H1 (cell line): ENCODE results near the gene CLIC2. TPM values are rescaled to one million over a fixed set of nuclear protein-coding genes. Genes with fewer than 3 reads are reported as not detected.

Experiments used
- CTCF ChIA-PET: fragments of 300-600 bp; sonication (Branson Sonifier 250); formaldehyde crosslinking; loops from one replicate; lab custom pipeline; 2021; ENCODE audit not compliant: partially characterized antibody; lab: Charles Lee
- POLR2A ChIA-PET: fragments of 300-600 bp; sonication (Branson Sonifier 250); formaldehyde crosslinking; loops from one replicate; lab custom pipeline; 2021; ENCODE audit warnings: inconsistent platforms; ENCODE audit not compliant: partially characterized antibody; lab: Charles Lee
- DNase-seq, 2 experiments: peaks; one replicate each; pipeline versions ENCODE4 v3.0.0 to v3.0.0-alpha.2; 2010 to 2022; ENCODE audit warnings: low spot score in 2 of 2, low read depth in 1 of 2, mixed read lengths in 1 of 2
- FAIRE-seq: peaks from 2 replicates; lab custom pipeline; 2011; peaks lifted over from hg19 to GRCh38; lab: Jason Lieb, UNC
- H2AFZ ChIP-seq: 2 replicates; pipeline ENCODE4 v1.8.1; 2012; ENCODE audit warnings: low read length, inconsistent platforms
- H2AK5ac ChIP-seq: 2 replicates; pipeline ENCODE4 v1.6.1; 2013; ENCODE audit warnings: low read depth, low read length
- H2BK120ac ChIP-seq: replicated peaks from 2 replicates; pipeline ENCODE3; 2013; ENCODE audit warnings: low read depth, low read length, inconsistent platforms
- H2BK12ac ChIP-seq: 2 replicates; pipeline ENCODE4 v1.6.1; 2013; ENCODE audit warnings: low read depth, low read length
- H2BK15ac ChIP-seq: 2 replicates; pipeline ENCODE4 v1.6.1; 2013; ENCODE audit warnings: low read length
- H2BK20ac ChIP-seq: 2 replicates; pipeline ENCODE4 v1.6.1; 2013; ENCODE audit warnings: low read length
- H2BK5ac ChIP-seq: 2 replicates; pipeline ENCODE4 v1.6.1; 2013; ENCODE audit warnings: low read depth, low read length
- H3K14ac ChIP-seq: 2 replicates; pipeline ENCODE4 v1.6.1; 2013; ENCODE audit warnings: inconsistent platforms; ENCODE audit not compliant: insufficient read length
- H3K18ac ChIP-seq: 2 replicates; pipeline ENCODE4 v1.6.1; 2013; ENCODE audit warnings: low read length; ENCODE audit errors: extremely low read depth
- H3K23ac ChIP-seq: 2 replicates; pipeline ENCODE4 v1.6.1; 2013; ENCODE audit warnings: inconsistent platforms; ENCODE audit not compliant: insufficient read length
- H3K23me2 ChIP-seq: 2 replicates; pipeline ENCODE4 v1.6.1; 2013; ENCODE audit warnings: low read depth, low read length
- H3K27ac ChIP-seq: 2 replicates; pipeline ENCODE4 v1.6.1; 2011; ENCODE audit warnings: low read depth, low read length, inconsistent platforms
- H3K27me3 ChIP-seq, 4 experiments: replicated peaks in 1 of 4; 1 replicate in 1 of 4; 2 replicates in 3 of 4; pipeline versions ENCODE4 v1.6.1 to v1.8.1; 2011 to 2013; ENCODE audit warnings: low read length in 3 of 4, mild to moderate bottlenecking in 3 of 4, inconsistent platforms in 2 of 4, mixed read lengths in 2 of 4, moderate library complexity in 1 of 4; ENCODE audit not compliant: control insufficient read depth in 3 of 4, insufficient read depth in 3 of 4; ENCODE audit errors: extremely low read depth in 1 of 4
- H3K36me3 ChIP-seq, 4 experiments: 2 replicates each; pipeline versions ENCODE4 v1.6.1 to v1.8.1; 2011 to 2013; ENCODE audit warnings: mild to moderate bottlenecking in 4 of 4, low read length in 3 of 4, moderate library complexity in 2 of 4, control low read depth in 1 of 4, inconsistent platforms in 1 of 4; ENCODE audit not compliant: insufficient read depth in 4 of 4, control insufficient read depth in 2 of 4
- H3K4ac ChIP-seq: replicated peaks from 2 replicates; pipeline ENCODE3; 2013; ENCODE audit warnings: low read length, low read depth, mixed read lengths, inconsistent platforms; ENCODE audit not compliant: insufficient read length
- H3K4me1 ChIP-seq, 4 experiments: replicated peaks in 1 of 4; 1 replicate in 1 of 4; 2 replicates in 3 of 4; pipeline versions ENCODE4 v1.6.1 to v1.8.1; 2011 to 2013; ENCODE audit warnings: low read length in 3 of 4, inconsistent platforms in 2 of 4, mixed read lengths in 1 of 4; ENCODE audit not compliant: insufficient read depth in 4 of 4, control insufficient read depth in 3 of 4
- H3K4me2 ChIP-seq, 2 experiments: 2 replicates each; pipeline versions ENCODE4 v1.6.1 to v1.8.1; 2011 to 2013; ENCODE audit warnings: low read depth in 2 of 2, low read length in 2 of 2, control low read depth in 1 of 2, inconsistent platforms in 1 of 2, mild to moderate bottlenecking in 1 of 2; ENCODE audit not compliant: insufficient read depth in 1 of 2
- H3K4me3 ChIP-seq, 4 experiments: fragments of 200-600, 300-600 bp in 1 of 4; sonication (generic), shearing (Covaris generic), sonication (Bioruptor Twin) in 1 of 4; 2 replicates each; pipeline versions ENCODE4 v1.5.1 to v1.8.1; 2011 to 2016; ENCODE audit warnings: low read length in 4 of 4, low read depth in 3 of 4, control low read depth in 2 of 4, inconsistent platforms in 2 of 4, mild to moderate bottlenecking in 2 of 4, mixed read lengths in 1 of 4, moderate library complexity in 1 of 4; ENCODE audit not compliant: insufficient read depth in 2 of 4; ENCODE audit errors: extremely low read depth in 1 of 4
- H3K56ac ChIP-seq: replicated peaks from 2 replicates; pipeline ENCODE3; 2013; ENCODE audit warnings: low read depth, mild to moderate bottlenecking, mixed read lengths, low read length, inconsistent platforms; ENCODE audit not compliant: insufficient read length
- H3K79me1 ChIP-seq: 2 replicates; pipeline ENCODE4 v1.6.1; 2013; ENCODE audit warnings: low read depth, low read length, control low read depth
- H3K79me2 ChIP-seq, 2 experiments: 2 replicates each; pipeline versions ENCODE4 v1.6.1 to v1.8.1; 2012 to 2013; ENCODE audit warnings: low read length in 2 of 2, mild to moderate bottlenecking in 2 of 2, inconsistent platforms in 1 of 2; ENCODE audit not compliant: insufficient read depth in 2 of 2, control insufficient read depth in 1 of 2
- H3K9ac ChIP-seq, 4 experiments: replicated peaks in 1 of 4; 1 replicate in 1 of 4; 2 replicates in 3 of 4; pipeline versions ENCODE4 v1.6.1 to v1.8.1; 2011 to 2013; ENCODE audit warnings: low read depth in 3 of 4, low read length in 3 of 4, control low read depth in 2 of 4, mild to moderate bottlenecking in 2 of 4, moderate library complexity in 2 of 4, inconsistent platforms in 1 of 4; ENCODE audit errors: extremely low read depth in 1 of 4
- H3K9me3 ChIP-seq, 2 experiments: 2 replicates each; pipeline versions ENCODE4 v1.6.1 to v1.8.1; 2012 to 2013; ENCODE audit warnings: mild to moderate bottlenecking in 2 of 2, moderate library complexity in 2 of 2, control low read depth in 1 of 2, inconsistent platforms in 1 of 2, low read depth in 1 of 2, low read length in 1 of 2, mixed read lengths in 1 of 2; ENCODE audit not compliant: insufficient read depth in 2 of 2
- H4K20me1 ChIP-seq, 2 experiments: replicated peaks in 1 of 2; 2 replicates each; pipeline versions ENCODE3 to v1.8.1; 2011 to 2013; ENCODE audit warnings: inconsistent platforms in 2 of 2, low read length in 2 of 2, mild to moderate bottlenecking in 1 of 2; ENCODE audit not compliant: insufficient read depth in 2 of 2, control insufficient read depth in 1 of 2
- H4K5ac ChIP-seq: 2 replicates; pipeline ENCODE4 v1.6.1; 2013; ENCODE audit warnings: low read length, low read depth, mixed read lengths, inconsistent platforms; ENCODE audit not compliant: insufficient read length
- H4K8ac ChIP-seq: 2 replicates; pipeline ENCODE4 v1.8.0; 2013; ENCODE audit warnings: mild to moderate bottlenecking, moderate library complexity, low read length, inconsistent platforms; ENCODE audit not compliant: insufficient read depth; ENCODE audit errors: extremely low read depth
- H4K91ac ChIP-seq: replicated peaks from 2 replicates; pipeline ENCODE3; 2013; ENCODE audit warnings: low read length, mixed read lengths, inconsistent platforms; ENCODE audit not compliant: insufficient read length
- CHD7 ChIP-seq: fragments of 300-600 bp; sonication (generic); IDR thresholded peaks from 2 replicates; pipeline ENCODE4 v1.7.1; 2012; ENCODE audit warnings: low read length, moderate library complexity, mild to moderate bottlenecking, inconsistent platforms; ENCODE audit not compliant: insufficient replicate concordance
- polyA plus RNA-seq, 7 experiments: library from polyadenylated mRNA; depleted of rRNA in 3 of 7; stranded (reverse) in 5 of 7; unstranded in 2 of 7; fragments of >200 nt in 5 of 7; fragments of 200-250 nt in 2 of 7; gene quantifications; 1 replicate in 5 of 7; 2 replicates in 1 of 7; 4 replicates in 1 of 7; pipeline versions ENCODE4 v1.2.1 to v1.2.3, GENCODE V29; 2011 to 2013; ENCODE audit warnings: missing spikeins in 2 of 7, mixed read lengths in 2 of 7
- total RNA-seq: library from RNA; stranded (reverse); fragmentation: NEBNext Ultra II Directional; extraction: Animal tissue kit (Norgen Biotek cat#: 25700); gene quantifications from 2 replicates; pipeline ENCODE4 v1.2.1, GENCODE V29; 2021

The CLIC2 gene
- total and polyA plus RNA-seq, 2 of the 8 experiments (the other 6 are each of a cell fraction or from before 2014, with no cell fraction given), result 0.08 to 0.61 TPM

GRCh38 chrX:155235891-155236290 is 98.5 kb downstream of the CLIC2 start:
- Histone ChIP-seq H3K4me2 (no peak overlapping the region), H3K9me3 (no peaks in the 10 kb centered on the region), H3K23me2 (no peaks in the 10 kb centered on the region), H4K91ac (no peak overlapping the region), H2BK12ac (no peak overlapping the region), H3K4me1 (no peaks in the 10 kb centered on the region), H2BK5ac (no peak overlapping the region), H3K56ac (no peak overlapping the region), H3K4me3 (no peak overlapping the region), H4K5ac (no peak overlapping the region), H3K14ac (no peak overlapping the region), H3K79me1 (no peaks in the 10 kb centered on the region), H3K36me3 (peaks cover 2 to 34% (median 9%) of the 10 kb centered on the region in 4 experiments; a peak in 4 of 8 replicates), H3K4ac (no peak overlapping the region), H2BK120ac (no peak overlapping the region), H2AFZ (no peak overlapping the region), H3K27me3 (no peaks in the 10 kb centered on the region), H2BK20ac (no peak overlapping the region), H3K9ac (no peak overlapping the region), H3K18ac (no peak overlapping the region), H2BK15ac (no peak overlapping the region), H3K27ac (no peak overlapping the region), H2AK5ac (no peak overlapping the region), H3K79me2 (peaks cover 0 to 2% of the 10 kb centered on the region in 2 experiments; a peak in 1 of 4 replicates), H3K23ac (no peak overlapping the region), H4K20me1 (peaks cover 0 to 2% of the 10 kb centered on the region in 2 experiments), H4K8ac (no peak overlapping the region)
- CTCF ChIA-PET, result no interaction called here
- FAIRE-seq (no peak), DNase-seq (no peak)
- POLR2A ChIA-PET, result no interaction called here
- no peak for TF ChIP-seq CHD7
